Astrocyte of the cerebellum (primary cell): ENCODE results near the gene EMSY.
"Not testable (repeated sequence)": the region's sequence is repeated elsewhere in the genome, so short reads cannot be mapped to it uniquely, and the experiment has no call there.

ENCODE experiments used
- DNase-seq: peaks from one replicate; pipeline ENCODE4 v3.0.0-alpha.2; 2011; ENCODE audit warnings: low read depth
- H3K4me3 ChIP-seq: 2 replicates; pipeline ENCODE4 v1.5.1; 2011; ENCODE audit warnings: mild to moderate bottlenecking, low read depth, low read length, moderate library complexity
- CTCF ChIP-seq: IDR thresholded peaks from 2 replicates; pipeline ENCODE4 v1.5.1; 2012; ENCODE audit warnings: low read length, low read depth, moderate library complexity, mild to moderate bottlenecking; ENCODE audit errors: missing control alignments
- in situ Hi-C: cut with HindIII; loops from 2 replicates; pipeline ENCODE4 v1.10.0; 2017; ENCODE audit warnings: low sequenced_read_pairs

Gene EMSY

GRCh38 chr11:76589477-76589876 lies 144.7 kb downstream of the EMSY start:
- DNase-seq: no peak
- no peak for TF ChIP-seq CTCF
- in situ Hi-C loops: no loop called here
- no peak overlapping the region for H3K4me3 ChIP-seq

- in situ Hi-C loops: no loop called here
- TF ChIP-seq CTCF: no peak
- H3K4me3 ChIP-seq: no peak overlapping the region
- no peak for DNase-seq
These were observed 145.4 kb downstream of the EMSY start for GRCh38 chr11:76589964-76590950.

- in situ Hi-C loops: no loop called here
- no peak for DNase-seq
- no peak overlapping the region for H3K4me3 ChIP-seq
- no peak for TF ChIP-seq CTCF
These were observed 146.6 kb downstream of the EMSY start for GRCh38 chr11:76591416-76591815.

GRCh38 chr11:76592025-76592914 lies 147.5 kb downstream of the EMSY start:
- in situ Hi-C loops: no loop called here
- no peak for TF ChIP-seq CTCF
- DNase-seq: no peak
- no peak overlapping the region for H3K4me3 ChIP-seq

- in situ Hi-C loops: no loop called here
- no peak for TF ChIP-seq CTCF
- H3K4me3 ChIP-seq: no peak overlapping the region
These were observed 148.1 kb downstream of the EMSY start for GRCh38 chr11:76592961-76593360.

GRCh38 chr11:76595091-76595490 lies 150.3 kb downstream of the EMSY start:
- in situ Hi-C loops: loop anchor here (5.0 kb wide), 3 partner anchors 48 to 82 kb away; no protein-coding TSS in a partner anchor
- H3K4me3 ChIP-seq, DNase-seq: not testable (repeated sequence)

More at GRCh38 chr11:76592961-76593360, 148.1 kb downstream of the EMSY start:
- no peak for DNase-seq
